ENCODE measurements around the gene BNC2.
"Not testable (repeated sequence)": the region's sequence is repeated elsewhere in the genome, so short reads cannot be mapped to it uniquely, and the experiment has no call there.

The BNC2 gene

GRCh38 chr9:16552252-16552651 lies 318.2 kb downstream of the BNC2 start:
- DNase-seq (ENCODE audit: low read depth in 4 of 4, low spot score in 1 of 4): no peak

DNA sequence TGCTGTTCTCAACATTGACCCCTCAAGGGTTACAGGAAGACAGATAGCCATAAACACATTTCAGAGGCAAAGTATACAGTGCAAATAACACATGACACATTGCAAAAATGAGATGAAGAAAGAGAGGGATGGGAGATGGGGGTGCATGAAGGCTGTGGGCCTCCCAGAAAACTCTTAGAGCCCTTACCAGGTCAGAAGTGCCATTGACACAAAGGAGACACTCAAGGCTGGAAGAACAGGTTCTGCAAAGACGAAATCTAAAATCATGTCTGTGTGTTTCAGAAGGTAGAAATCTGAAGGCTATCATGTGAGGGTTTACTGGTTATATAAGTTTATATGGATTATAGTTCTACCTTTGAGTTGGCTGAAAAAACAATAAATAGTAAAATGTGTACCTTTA lies 318.8 kb downstream of the BNC2 start:
- no peak for DNase-seq (ENCODE audit: low read depth in 4 of 4, low spot score in 1 of 4)

- no peak for DNase-seq (ENCODE audit: low read depth in 4 of 4, low spot score in 1 of 4)
Observed at GRCh38 chr9:16545639-16546038, 324.8 kb downstream of the BNC2 start.

- DNase-seq (ENCODE audit: low read depth in 4 of 4, low spot score in 1 of 4): no peak
Observed at GRCh38 chr9:16544842-16545241, 325.6 kb downstream of the BNC2 start.

DNA sequence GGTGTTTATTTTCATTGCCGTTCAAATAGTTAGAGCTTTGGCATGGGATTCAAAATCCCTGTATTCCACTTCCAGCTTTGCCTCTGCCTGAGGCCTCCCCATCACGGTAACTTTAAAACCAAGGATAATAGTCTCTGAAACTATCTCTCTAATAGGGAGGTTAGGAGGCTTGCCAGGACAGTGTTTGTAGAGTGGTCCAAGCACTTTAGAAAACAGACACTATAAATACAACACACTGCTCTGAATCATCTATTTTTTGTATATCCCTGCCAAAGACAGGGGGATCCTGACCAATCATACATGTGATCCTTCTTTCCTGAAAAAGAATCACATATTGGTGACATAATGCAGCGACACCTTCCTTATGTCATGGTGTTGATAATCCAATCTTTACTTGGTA lies 326.8 kb downstream of the BNC2 start:
- DNase-seq (ENCODE audit: low read depth in 4 of 4, low spot score in 1 of 4): no peak

DNA sequence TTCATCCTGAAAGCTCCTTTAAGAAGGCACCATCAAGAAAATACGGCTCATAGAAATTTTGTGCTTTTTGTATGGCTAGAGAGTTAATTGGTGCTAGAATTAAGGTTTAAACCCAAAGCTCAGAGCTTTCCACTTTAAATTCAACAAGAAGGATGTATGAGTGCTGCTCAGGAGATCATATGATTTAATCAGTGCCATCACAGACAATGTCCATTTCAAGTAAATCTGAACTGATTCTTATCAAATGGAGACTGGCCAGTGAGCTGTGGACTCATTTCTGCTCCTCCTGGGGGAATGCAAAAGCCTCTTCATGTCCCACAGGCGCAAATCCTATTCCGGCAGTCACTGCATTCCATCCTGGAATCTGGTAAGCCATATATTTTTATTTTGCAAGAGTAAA lies 327.2 kb downstream of the BNC2 start:
- no peak for DNase-seq (ENCODE audit: low read depth in 4 of 4, low spot score in 1 of 4)

DNA sequence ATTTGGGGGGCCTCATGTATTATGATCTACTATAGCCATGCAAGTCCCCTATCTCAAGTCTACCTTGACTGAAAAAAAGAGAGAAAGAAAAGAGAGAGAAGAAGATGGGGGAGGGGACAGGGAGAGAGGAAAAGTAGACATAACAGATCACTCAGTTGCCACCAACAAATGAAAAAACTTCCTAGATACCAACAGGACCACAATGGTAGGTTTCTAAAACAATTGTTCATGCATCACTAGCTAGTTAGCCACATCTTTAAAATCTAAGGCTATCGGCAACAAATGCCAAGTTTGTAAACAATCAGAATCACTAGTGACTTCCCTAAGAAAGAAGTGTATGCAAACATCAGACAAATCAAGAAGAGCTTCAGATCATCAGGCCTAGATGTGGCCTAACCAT lies 328.2 kb downstream of the BNC2 start:
- DNase-seq (ENCODE audit: low read depth in 4 of 4, low spot score in 1 of 4): no peak

DNA sequence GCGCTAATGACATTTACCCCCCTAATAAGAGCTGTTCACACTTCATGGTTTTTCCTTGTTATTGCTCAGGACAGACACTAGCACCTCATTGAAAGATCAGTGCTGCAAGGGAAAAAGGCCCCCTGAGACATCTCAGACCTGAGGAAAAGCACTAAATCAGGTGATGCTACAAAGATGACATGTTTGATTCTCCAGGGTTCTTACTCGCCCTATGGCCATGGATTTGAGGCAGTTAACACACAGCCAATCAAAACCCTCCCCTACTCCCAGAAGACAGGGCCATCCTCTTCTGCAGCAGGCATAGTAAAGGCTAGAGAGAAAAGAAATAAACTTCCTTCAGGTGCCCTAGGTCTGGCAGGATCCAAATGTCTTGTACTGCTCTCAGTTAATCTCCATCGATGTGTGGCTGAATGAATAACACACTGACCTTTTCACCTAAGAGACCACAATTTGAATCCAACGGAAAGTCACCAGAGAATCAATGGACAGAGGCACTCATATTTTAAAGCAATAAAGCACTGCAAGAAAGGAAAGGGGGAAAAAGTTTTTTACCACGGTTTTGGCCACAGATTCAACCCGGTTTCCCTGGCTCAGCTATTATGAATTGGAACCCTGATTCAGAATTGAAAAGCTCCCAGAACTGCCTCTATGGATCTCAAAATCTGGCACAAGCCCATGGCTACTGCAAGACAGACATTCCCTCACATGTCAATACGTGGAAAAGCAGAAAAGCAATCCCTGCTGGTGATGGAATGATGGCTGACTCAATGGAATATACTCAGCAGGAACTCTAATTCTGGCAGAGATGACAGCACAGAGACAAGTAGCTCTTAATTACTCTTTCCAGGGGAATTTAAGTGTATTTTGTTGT lies 329.5 kb downstream of the BNC2 start:
- DNase-seq (ENCODE audit: low read depth in 4 of 4, low spot score in 1 of 4): no peak

DNA sequence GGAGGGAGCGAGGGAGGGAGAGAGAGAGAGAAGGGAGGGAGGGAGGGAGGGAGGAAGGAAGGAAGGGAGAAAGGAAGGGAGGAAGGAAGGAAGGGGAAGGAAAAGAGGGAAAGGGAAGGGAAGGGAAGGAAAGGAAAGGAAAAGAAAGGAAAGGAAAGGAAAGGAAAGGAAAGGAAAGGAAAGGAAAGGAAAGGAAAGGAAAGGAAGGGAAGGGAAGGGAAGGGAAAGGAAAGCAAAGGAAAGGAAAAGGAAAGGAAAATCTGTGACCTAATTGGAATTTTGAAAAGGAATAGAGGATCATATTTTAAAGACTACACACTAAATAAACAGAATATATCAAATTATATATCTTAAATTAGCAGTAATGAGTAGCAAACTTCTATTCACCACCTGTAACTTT lies 330.8 kb downstream of the BNC2 start:
- DNase-seq (ENCODE audit: low read depth in 4 of 4, low spot score in 1 of 4): not testable (repeated sequence)

DNA sequence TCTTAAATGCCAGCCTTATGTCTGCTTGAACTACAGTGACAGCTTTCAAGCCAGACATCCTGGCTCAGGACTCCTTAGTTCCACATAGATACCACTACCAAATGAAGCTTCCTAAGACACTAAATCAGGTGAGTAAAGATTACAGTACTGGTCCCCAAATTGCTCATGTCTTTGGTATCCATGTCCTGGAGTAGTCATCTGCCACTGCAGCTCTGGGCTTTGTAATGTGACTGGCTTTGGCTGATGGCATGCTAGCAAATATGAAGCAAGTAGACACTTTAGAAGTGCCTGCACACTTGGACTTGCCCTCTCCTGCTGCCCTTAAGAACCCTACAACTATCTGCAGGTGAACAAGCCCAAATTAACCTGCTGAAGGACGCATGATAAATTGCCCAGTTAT lies 334.9 kb downstream of the BNC2 start:
- DNase-seq (ENCODE audit: low read depth in 4 of 4, low spot score in 1 of 4): no peak

DNA sequence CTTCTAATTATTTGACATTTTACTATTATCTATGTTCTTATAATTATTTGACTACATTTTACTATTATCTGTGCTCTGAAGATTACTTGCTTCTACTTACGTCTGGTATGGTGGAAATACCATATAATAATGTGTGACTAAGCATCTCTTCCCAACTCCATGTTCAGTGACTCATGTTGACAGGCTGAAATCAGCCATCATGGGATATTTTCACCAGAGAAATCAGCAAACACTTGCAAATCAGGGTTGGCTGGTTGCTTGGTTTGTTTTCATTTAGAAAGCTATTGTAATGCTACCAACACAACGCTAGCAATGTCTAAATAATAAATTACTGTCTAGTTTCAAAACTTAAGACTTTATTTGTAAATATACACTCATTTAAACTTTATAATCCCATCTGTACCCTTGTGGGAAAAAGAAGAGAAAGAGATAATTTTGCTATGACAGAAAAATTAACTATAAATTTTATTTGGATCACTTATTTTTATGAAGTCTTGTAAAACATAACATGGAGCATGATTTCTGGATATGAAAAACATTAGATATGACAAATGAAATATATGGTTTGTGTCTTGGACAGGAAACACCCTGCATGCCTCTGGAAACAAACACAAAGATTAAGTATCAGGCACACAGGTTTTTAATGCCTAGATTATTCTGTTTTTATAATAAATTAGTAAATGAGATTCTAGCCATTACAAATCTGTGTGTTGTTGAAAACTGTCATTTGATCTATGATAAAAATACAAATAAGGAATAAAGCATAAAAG lies 337.6 kb downstream of the BNC2 start:
- no peak for DNase-seq (ENCODE audit: low read depth in 4 of 4, low spot score in 1 of 4)

DNA sequence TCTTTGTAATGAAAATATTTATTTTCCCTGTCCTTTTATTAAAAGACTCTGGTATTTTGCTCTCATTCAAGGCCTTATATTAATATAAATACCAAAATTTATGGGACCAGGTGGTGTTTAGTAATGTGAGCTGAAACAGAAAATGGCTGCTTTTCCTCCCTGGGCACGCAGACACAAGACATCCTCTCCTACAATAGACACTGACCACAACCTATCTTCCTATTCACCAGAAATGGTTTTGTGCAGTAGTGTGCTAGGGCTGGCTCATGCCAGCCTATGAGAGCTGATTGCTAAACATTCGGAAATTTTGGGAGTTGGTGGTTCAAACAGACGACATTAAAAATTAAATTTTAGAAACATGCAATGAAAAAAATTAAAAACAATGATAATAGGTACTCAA lies 338.2 kb downstream of the BNC2 start:
- no peak for DNase-seq (ENCODE audit: low read depth in 4 of 4, low spot score in 1 of 4)

GRCh38 chr9:16530669-16531642 lies 339.5 kb downstream of the BNC2 start:
- no peak for DNase-seq (ENCODE audit: low read depth in 4 of 4, low spot score in 1 of 4)

- no peak for DNase-seq (ENCODE audit: low read depth in 4 of 4, low spot score in 1 of 4)
Observed at GRCh38 chr9:16527573-16527972, 342.9 kb downstream of the BNC2 start.

DNA sequence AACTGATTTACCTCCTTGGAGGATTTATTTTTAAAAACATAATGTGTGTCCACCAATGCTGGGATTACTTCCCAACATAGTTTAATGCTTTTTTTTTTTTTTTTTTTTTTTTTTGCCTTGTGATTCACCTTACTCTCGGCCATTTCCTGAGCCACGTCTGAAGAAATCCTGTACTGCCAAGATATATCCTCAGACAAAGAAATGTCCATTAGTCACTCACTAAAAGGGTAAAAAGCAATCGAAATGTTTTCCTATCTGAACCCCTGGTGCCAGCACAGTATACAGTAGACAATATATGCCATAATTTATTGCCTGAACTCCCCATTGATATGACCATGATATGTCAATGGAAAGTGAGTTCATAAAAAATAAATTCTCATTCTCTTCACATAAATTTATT lies 344.1 kb downstream of the BNC2 start:
- DNase-seq (ENCODE audit: low read depth in 4 of 4, low spot score in 1 of 4): no peak

GRCh38 chr9:16524823-16525222 lies 345.6 kb downstream of the BNC2 start:
- no peak for DNase-seq (ENCODE audit: low read depth in 4 of 4, low spot score in 1 of 4)

DNA sequence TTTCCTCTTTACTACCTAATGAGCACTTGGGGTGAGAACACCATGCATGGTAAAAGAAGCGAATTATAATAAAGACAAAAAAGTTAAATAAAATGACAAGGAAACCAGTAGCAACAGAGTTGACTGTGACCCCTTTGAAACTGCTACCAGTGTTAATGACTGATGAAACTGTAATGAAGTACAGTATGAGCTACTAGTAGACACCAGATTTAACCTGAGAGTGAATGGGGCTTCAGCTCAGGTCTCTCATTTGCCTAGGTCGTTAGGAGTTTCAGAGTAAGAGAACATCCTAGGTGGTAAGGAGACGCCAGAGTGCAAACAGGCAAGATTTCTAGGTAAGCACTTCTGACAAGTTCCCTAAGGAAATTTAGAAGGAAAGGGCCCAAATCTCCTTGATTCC lies 346.4 kb downstream of the BNC2 start:
- DNase-seq (ENCODE audit: low read depth in 4 of 4, low spot score in 1 of 4): no peak

- no peak for DNase-seq (ENCODE audit: low read depth in 4 of 4, low spot score in 1 of 4)
Observed at GRCh38 chr9:16521868-16522411, 348.5 kb downstream of the BNC2 start.

DNA sequence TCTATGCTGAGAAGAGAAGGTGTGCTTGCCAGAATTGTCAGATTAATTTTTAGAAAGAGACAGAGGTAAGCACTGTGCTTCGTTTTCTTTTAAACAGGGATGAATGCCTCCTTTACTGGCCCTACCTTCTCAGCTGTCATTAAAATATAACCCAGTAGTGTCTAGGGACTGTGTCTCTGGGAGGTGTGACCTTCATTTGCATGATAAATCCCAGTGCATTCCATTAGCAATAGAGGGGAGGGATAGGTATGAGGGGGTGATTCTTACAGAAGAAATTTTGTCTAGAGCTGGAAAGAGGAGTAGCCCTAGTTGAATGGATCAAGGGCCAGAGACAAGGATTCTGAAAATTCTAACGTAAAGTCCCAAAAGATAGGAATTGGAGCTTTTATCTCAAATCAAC lies 351.5 kb downstream of the BNC2 start:
- no peak for DNase-seq (ENCODE audit: low read depth in 4 of 4, low spot score in 1 of 4)

- no peak for DNase-seq (ENCODE audit: low read depth in 4 of 4, low spot score in 1 of 4)
Observed at GRCh38 chr9:16516891-16517290, 353.6 kb downstream of the BNC2 start.

GRCh38 chr9:16515879-16516301 lies 354.6 kb downstream of the BNC2 start:
- no peak for DNase-seq (ENCODE audit: low read depth in 4 of 4, low spot score in 1 of 4)
